Hepatocyte (in vitro differentiated cells): Measurements from ENCODE around the gene RHOXF1.
"Not testable (repeated sequence)": the region's sequence is repeated elsewhere in the genome, so short reads cannot be mapped to it uniquely, and the experiment has no call there.

Experiments
- CTCF ChIP-seq: fragments of 200-600 bp; sonication (generic); IDR thresholded peaks from 2 replicates; pipeline ENCODE4 v1.5.1; 2016; ENCODE audit warnings: antibody characterized with exemption, mild to moderate bottlenecking; ENCODE audit not compliant: poor library complexity
- EZH2 ChIP-seq: fragments of 200-600 bp; sonication (generic); IDR thresholded peaks from 2 replicates; pipeline ENCODE4 v1.6.1; 2016; ENCODE audit warnings: antibody characterized with exemption, mild to moderate bottlenecking, borderline replicate concordance
- EZH2phosphoT487 ChIP-seq: fragments of 200-600 bp; sonication (generic); IDR thresholded peaks from one replicate; pipeline ENCODE4 v1.6.1; 2018; ENCODE audit warnings: antibody characterized with exemption, mild to moderate bottlenecking, low read depth, moderate library complexity; ENCODE audit not compliant: unreplicated experiment, severe bottlenecking

DNA sequence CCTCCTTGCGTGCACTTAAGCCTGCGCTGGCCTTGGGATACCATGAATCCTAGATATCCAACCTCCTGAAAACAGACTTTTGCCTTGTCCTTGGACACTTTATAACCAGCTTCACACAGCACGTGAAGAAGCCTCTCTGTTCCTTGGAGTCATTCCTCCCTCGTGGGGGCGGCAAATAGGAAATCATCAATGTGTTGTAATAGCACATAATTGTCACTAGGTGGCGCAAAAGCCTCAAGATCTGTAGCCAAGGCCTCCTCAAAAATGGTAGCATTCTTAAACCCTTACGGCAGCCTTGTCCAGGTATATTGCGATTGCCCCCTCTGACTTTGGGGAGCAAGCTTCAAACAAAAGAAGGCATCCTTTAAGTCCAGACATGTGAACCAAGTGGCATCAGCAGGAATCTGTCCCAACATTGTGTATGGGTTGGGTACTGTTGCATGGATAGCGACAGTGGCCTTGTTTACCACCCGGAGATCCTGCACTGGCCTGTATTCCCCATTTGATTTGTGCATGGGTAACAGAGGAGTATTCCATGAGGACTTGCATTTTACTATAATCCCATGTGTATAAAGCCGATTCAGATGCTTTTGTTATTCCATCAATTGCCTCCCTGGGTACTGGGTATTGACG lies 30.0 kb downstream of the RHOXF1 start:
- not testable (repeated sequence) for TF ChIP-seq EZH2phosphoT487, CTCF, EZH2
